Adipose tissue (tissue), 3 donors: Measurements from ENCODE around the gene UQCRC1. TPM values are rescaled to one million over a fixed set of nuclear protein-coding genes. Genes with fewer than 3 reads are reported as not detected.

ENCODE experiments used
- H3K27ac ChIP-seq: one replicate; pipeline ENCODE4 v1.5.1; 2013; ENCODE audit warnings: low read depth, low read length
- WGBS, 3 donors: extraction: QIAGEN DNeasy Blood & Tissue Kit; methylation state at CpG; one replicate each; pipeline ENCODE4 v1.1.7; 2013; 5-methylcytosine and 5-hydroxymethylcytosine counted together
- polyA plus RNA-seq, 3 donors: library from polyadenylated mRNA; stranded (reverse); fragments of 200-250 nt; gene quantifications; one replicate each; pipeline ENCODE4 v1.2.3, GENCODE V29; 2013
- donor health status: healthy with polysubstance abuse.
- donor health status: Bipolar disorder and iron deficiency.
- donor health status: healthy.

UQCRC1 gene
- polyA plus RNA-seq, 3 donors: 122 to 214 (median 155) TPM

GRCh38 chr3:48612309-48612708 is 2.9 kb upstream of the UQCRC1 start:
- H3K27ac ChIP-seq: no peak overlapping the region
- 20 to 63% (median 57%) methylated on average over 1 of the region's 1 CpG for WGBS, 3 donors

DNA sequence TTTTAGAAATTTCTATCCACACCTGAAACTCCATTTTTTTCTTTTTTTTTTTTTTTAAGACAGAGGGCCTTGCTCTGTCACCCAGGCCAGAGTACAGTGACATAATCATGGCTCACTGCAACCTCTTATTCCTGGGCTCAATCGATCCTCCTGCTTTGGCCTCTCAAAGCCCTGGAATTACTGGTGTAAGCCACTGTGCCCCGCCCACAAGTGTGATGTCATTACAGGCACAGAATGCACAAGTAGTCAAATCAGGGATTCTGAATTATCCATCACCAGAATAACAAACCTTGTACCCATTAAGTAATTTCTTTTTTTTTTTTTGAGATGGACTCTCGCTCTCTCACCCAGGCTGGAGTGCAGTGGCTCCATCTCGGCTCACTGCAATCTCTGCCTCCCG is 1.9 kb downstream of the UQCRC1 start:
- no peak overlapping the region for H3K27ac ChIP-seq
- WGBS, 3 donors: 93 to 96% (median 93%) methylated on average over 5 of the region's 5 CpGs

DNA sequence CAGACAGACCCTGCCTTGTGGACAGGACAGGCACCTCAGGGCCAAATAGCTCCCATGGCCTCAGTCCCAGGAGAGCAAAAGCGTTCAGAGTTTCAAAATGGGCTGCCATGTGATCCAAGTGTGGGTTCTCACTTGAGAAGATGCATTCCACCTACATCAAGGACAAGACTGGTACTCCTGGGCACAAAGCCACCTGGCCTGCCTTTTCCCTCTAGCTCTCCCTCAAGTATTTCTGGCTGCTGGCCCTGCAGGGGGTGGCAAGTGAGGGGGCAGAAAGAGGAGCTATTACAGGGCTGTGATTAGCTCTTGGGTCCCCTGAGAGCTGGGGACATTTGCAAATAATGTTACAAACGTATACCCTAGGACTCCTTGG is 7.8 kb downstream of the UQCRC1 start:
- H3K27ac ChIP-seq: no peak overlapping the region

DNA sequence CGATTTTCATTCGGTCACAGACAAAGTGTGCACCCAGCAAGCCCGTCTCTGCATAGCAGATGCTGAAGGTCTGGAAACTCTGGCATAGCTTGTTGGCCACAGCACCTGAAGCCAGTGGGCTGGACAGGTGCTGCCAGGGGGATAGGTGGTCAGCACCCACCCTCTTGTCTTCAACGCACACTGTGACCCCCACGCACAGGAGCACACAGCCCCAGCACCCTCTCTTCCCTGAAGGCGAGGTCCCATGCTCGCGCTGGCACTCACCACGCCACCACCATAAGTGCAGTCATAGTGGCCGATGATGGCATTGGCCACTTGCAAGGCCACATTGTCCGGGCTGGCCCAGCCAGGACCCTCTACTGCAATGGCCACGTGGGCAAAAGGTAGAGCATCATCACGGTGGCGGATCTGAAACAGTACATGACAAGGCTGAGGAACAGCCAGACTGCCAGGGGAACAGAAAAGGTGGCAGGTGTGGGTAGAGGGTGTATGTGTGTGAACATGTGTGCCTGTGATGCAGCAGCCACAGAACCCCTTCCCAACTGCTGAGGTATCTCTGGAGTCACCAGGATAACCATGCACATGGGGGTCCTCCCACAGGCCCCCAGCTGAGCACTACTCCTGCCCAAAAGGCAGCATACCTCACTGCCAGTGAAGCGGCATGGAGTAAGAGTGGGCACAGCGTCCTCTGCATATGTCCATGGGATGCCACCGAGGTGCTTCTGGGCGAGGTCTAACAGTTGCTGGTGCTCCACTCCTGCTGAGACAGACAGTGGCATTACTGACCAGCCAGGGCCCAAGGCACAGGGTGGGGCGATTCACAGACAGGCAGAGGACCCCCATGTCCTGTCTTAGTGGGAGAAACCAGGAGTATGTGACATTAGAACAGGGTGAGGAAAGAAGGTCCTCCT is 8.5 kb downstream of the UQCRC1 start:
- 93 to 96% (median 94%) methylated on average over 19 of the region's 19 CpGs for WGBS, 3 donors

More for the DNA sequence above, 7.8 kb downstream of the UQCRC1 start:
- WGBS, 3 donors: 63 to 79% (median 72%) methylated on average over 2 of the region's 2 CpGs

DNA sequence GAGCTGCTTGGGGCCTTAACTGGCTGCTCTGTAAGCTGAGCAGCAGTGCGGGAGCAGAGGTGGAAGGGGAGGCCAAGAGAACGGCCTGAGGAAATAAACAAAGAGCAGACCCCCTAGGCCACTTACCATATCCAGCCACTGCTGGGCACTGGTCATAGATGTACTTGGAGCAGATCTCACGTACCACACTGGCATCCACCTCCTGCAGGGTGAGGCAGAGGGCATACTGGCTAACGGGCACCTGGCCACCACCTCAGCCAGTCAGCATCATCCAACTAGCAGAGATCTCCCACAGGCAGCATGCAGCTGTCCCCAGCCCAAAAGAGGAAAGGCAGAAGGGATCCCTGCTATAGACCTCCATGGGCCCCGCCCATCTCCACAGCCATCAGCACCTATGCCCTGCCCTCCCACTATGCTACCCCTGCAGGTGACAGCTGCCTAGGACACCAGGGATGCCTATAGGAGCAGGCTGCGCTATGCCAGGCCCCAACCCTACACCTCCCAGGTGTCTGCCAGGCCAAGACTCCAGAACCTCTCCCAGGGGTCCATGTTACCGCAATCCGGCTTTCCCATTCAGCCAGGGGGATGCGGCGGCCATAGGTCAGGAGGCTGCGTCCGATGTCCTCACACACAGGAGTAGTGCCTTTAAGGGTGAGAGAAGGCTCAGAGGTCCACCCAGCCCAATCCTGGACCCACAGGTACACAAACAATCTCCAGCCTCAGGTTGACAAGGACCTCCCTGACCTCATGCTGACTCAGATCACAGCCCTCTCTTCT is 9.7 kb downstream of the UQCRC1 start:
- 95 to 98% (median 96%) methylated on average over 12 of the region's 12 CpGs for WGBS, 3 donors
- no peak overlapping the region for H3K27ac ChIP-seq

More for the DNA sequence above, 8.5 kb downstream of the UQCRC1 start:
- H3K27ac ChIP-seq: no peak overlapping the region

- WGBS, 3 donors: 73 to 79% (median 79%) methylated on average over 11 of the region's 11 CpGs
- H3K27ac ChIP-seq: no peak overlapping the region
Observed at GRCh38 chr3:48599077-48599501, 10.4 kb downstream of the UQCRC1 start.

DNA sequence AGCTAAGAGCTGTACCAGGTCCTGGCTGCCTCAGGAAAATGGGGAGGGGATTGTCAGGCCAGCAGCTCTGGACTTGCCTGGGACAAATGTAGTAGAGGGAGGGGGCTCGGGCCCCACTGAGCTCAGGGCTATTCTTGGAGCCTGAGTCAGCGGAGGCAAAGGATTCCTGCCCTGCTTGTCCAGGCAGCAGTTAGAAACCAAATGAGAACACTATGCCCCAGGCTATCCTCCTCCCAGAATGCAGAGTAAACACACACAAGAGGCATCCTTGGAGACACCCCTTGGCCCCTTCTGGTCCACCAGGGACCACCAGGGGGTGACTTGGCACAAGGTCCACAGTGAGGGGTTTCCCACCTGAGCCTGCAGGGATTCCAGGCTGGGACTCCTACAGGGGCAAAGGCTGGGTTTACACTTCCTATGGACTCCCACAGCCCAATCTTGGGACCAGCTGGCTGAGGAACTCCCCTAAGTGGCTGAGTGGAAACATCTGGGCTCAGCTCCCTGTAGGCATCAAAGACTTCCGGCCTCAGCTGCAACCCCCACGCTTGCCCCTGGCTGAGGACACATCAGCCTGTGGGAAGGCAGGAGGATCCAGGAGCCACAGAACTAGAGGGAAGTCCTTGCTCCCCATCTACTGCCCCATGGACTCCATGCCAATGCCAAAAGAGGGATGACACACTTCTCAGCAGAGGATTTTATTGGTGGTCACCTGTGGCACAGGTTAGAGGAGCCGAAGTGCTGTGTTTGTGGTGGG is 10.9 kb downstream of the UQCRC1 start:
- 46 to 83% (median 71%) methylated on average over 5 of the region's 5 CpGs for WGBS, 3 donors
- H3K27ac ChIP-seq: no peak overlapping the region

DNA sequence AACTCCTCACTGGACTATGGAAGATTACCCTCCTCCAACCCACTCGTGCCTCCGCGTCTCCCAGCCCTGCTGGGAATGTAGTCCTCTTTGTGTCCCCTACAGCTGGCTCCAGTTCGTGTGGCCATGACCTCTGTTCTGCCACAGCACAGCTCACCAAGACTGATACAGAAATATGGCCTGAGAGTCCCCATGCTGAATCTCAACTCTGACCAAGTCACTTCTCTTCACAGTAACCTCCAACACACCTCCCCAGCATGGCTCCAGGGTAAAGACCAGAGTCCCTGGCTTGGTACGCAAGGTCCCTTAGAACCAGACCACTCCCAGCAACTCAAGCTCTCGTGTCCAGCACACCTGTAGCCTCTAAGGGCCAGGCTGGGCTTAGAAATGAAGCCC is 12.0 kb downstream of the UQCRC1 start:
- no peak overlapping the region for H3K27ac ChIP-seq
- 71 to 84% (median 79%) methylated on average over 6 of the region's 6 CpGs for WGBS, 3 donors

DNA sequence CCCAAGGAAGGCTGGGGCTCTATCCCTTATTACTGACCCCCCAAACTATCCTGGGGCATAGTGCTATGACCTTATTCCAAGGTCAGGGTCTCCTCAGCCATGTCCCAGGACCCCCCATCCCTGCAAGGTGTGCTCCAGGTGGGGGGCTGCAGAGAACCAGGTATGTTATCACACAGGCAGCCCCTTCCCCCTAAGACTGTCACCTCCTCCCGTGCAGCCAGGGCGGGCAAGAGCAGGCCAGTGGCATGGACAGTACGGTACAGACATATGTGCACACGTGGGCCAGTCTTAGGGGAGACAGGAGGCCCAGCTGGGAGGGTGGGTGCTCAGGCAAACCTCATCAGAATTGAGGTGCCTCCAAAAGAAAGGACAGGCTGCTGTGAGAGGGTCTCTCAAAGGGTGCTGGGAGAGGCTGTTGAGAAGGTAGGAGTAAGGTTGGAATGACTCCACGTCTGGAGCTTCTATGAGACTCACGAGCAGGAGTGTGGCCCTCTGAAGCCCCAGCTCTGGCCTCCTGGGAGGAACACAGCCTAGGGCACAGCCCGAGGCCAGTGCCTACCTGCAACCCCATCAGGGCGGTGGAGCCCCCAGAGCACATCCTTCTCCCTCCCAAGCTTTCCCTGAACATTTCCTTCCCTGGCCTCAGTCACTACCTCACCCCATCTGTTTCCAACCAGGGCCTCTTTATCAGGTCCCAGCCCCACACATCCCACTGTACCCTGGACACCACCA is 12.6 kb downstream of the UQCRC1 start:
- 68 to 78% (median 74%) methylated on average over 8 of the region's 8 CpGs for WGBS, 3 donors
- no peak overlapping the region for H3K27ac ChIP-seq

- WGBS, 3 donors: 56 to 82% (median 79%) methylated on average over 5 of the region's 5 CpGs
- H3K27ac ChIP-seq: no peak overlapping the region
Observed at GRCh38 chr3:48596157-48596556, 13.3 kb downstream of the UQCRC1 start.

GRCh38 chr3:48595526-48596121 is 13.8 kb downstream of the UQCRC1 start:
- WGBS, 3 donors: 35 to 39% (median 36%) methylated on average over 10 of the region's 10 CpGs
- no peak overlapping the region for H3K27ac ChIP-seq

DNA sequence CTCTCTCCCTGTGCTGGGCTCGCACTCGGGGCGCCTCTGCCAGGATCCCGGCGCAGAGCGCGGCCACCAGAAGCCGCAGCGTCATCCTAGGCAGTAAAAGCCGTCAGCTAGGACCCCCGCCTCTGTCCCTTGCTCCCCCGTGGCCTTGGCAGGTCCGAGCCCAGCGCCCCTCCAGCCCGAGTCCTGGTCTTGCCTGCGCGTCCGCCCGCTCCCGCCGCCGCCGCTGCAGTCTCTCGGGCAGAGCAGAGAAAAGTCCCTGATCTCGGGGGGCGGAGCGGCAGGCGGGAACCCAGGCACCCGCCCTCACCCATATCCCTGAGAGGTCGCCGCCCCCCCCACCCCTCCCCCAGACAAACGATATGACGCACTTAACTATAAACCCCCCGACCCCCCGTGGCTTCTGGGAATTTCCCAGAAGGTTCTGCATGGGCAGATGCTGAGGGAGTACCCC is 14.3 kb downstream of the UQCRC1 start, which contains the start of gene COL7A1:
TSS of gene COL7A1 (minus strand) at position 255 of the 451 bp plus-strand sequence. CDS start at position 85, 170 bp downstream.
- H3K27ac ChIP-seq: no peak within 1 kb of the TSS
- WGBS, 3 donors: 4 to 9% (median 7%) methylated on average over 28 to 35 of the region's 35 CpGs

GRCh38 chr3:48594417-48595049 is 14.9 kb downstream of the UQCRC1 start:
- WGBS, 3 donors: 31 to 38% (median 33%) methylated on average over 32 to 39 of the region's 39 CpGs
- no peak overlapping the region for H3K27ac ChIP-seq

GRCh38 chr3:48593337-48593736 is 16.1 kb downstream of the UQCRC1 start:
- no peak overlapping the region for H3K27ac ChIP-seq
- WGBS, 3 donors: 87 to 94% (median 93%) methylated on average over 9 of the region's 9 CpGs

DNA sequence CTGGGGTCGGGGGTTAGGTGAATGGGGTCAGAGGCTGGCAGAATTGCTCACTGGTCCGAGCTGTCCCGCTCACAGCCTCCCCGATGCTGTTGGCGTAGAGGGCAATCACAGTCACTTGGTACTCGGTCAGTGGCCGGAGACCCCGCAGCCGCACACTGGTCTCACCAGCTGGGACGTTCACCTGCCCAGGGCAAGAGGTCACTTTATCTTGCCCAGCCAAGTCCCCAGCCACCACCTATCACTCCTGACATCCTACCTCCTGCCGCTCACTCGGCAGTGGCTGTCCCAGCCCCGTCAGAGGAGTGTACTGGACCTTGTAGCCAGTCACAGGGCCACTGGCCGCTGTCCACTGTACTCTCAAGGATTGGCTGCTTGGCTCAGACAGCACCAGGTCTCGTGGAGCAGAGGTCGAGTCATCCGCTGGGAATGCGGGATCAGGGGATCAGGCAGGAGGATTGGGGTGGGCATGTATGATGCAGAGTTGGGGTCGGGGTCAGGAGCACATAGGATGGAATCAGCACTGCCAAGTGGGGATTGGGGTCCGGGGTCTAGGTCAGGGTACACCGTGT is 16.8 kb downstream of the UQCRC1 start:
- 86 to 93% (median 91%) methylated on average over 21 of the region's 21 CpGs for WGBS, 3 donors
- H3K27ac ChIP-seq: no peak overlapping the region

DNA sequence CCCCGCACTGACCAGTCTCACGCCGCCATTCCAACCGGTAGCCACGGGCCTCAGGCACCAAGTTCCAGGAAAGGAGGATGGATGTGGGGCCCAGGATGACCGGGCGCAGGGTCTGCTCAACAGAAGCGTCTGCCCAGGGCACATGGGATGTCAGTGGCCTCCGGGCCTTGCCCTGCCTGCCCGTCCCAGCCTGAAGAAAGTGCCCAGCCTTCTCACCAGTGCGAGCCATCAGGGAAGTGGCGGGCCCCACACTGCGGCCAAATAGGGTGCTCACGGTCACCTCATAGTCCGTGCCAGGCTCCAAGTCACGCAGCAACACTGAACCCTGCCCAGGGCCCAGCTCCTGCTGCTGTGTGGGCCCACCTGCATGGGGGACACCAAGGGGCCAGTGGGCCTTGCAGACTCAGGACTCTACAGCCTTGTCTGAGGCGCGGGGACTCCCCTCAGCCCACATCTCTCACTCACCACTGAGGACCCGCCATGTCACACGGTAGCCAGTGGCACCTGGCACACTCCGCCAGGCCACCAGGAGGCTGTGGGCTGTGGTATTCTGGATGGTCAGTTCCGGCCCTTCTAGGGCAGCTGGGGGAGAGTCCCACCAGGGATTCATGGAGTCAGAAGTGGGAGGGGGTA is 17.4 kb downstream of the UQCRC1 start:
- no peak overlapping the region for H3K27ac ChIP-seq
- WGBS, 3 donors: 85 to 93% (median 89%) methylated on average over 22 of the region's 22 CpGs
